Mucosa of stomach (tissue), 1 donor: ENCODE results near the gene BUD23.
"Not testable (repeated sequence)": the region's sequence is repeated elsewhere in the genome, so short reads cannot be mapped to it uniquely, and the experiment has no call there.

Experiments used
- H3K27me3 ChIP-seq: one replicate; pipeline ENCODE4 v1.7.0; 2013; ENCODE audit warnings: mild to moderate bottlenecking, low read length; ENCODE audit not compliant: control insufficient read depth, insufficient read depth
- H3K36me3 ChIP-seq: one replicate; pipeline ENCODE4 v1.7.0; 2013; ENCODE audit warnings: low read length; ENCODE audit not compliant: control insufficient read depth, insufficient read depth
- H3K4me1 ChIP-seq: one replicate; pipeline ENCODE4 v1.7.0; 2013; ENCODE audit warnings: mild to moderate bottlenecking, low read length; ENCODE audit not compliant: control insufficient read depth, insufficient read depth
- H3K4me3 ChIP-seq: one replicate; pipeline ENCODE4 v1.7.0; 2013; ENCODE audit warnings: low read length
- H3K9ac ChIP-seq: one replicate; pipeline ENCODE4 v1.7.0; 2013; ENCODE audit warnings: mild to moderate bottlenecking, low read length, moderate library complexity
- H3K9me3 ChIP-seq: one replicate; pipeline ENCODE4 v1.7.0; 2013; ENCODE audit warnings: mild to moderate bottlenecking, low read length, moderate library complexity; ENCODE audit not compliant: control insufficient read depth
- donor health status: Pancreatic carcinoma.

Gene BUD23

GRCh38 chr7:73717991-73718405, 34.6 kb downstream of the BUD23 start:
- Histone ChIP-seq H3K9me3 (no peaks in the 10 kb centered on the region), H3K36me3 (no peaks in the 10 kb centered on the region), H3K4me1 (peaks cover 54% of the 10 kb centered on the region), H3K27me3 (no peaks in the 10 kb centered on the region), H3K9ac (peak overlapping the region; percentile 82), H3K4me3 (no peak overlapping the region)

DNA sequence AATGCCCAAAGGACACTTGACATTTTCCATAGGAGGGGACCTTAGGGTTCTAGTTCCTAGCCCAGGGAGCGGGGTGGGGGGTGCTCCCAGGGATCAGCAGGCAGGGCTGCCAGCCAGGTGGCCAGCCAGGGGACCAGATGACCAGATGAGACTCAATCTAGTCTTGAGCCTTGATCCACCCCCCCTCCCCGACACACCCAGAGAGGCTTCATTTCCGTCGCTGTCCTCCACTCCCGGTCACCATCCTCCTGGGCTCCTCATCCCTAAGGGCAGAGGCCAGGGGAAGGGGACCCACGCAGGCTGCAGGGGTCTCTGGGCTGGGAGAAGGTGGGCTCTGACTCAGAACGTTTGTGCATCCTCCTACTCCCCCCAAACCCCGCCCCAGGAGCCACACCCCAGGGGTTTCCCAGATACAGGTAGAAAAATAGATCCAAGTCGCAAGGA, 35.1 kb downstream of the BUD23 start:
- H3K9me3 ChIP-seq, result no peaks in the 10 kb centered on the region
- H3K27me3 ChIP-seq, result no peaks in the 10 kb centered on the region
- H3K4me1 ChIP-seq, result peaks cover 54% of the 10 kb centered on the region
- H3K9ac ChIP-seq, result peak overlapping the region; percentile 82
- H3K4me3 ChIP-seq, result peak overlapping the region; percentile 63
- H3K36me3 ChIP-seq, result no peaks in the 10 kb centered on the region

- H3K9ac ChIP-seq, result peak within 1 kb of the TSS; percentile 82
- peaks cover 54% of the 10 kb centered on the region for H3K4me1 ChIP-seq
Measured at GRCh38 chr7:73718905-73719805, 35.8 kb downstream of the BUD23 start, which contains the start of gene STX1A. Gene STX1A (minus strand): TSS chr7:73719669. CDS start chr7:73719631, 38 bp downstream.

GRCh38 chr7:73719806-73720169, 36.4 kb downstream of the BUD23 start:
- H3K9ac ChIP-seq, result peak overlapping the region; percentile 28
- H3K4me1 ChIP-seq, result peaks cover 51% of the 10 kb centered on the region
- no peaks in the 10 kb centered on the region for H3K36me3 ChIP-seq
- H3K27me3 ChIP-seq, result no peaks in the 10 kb centered on the region
- H3K9me3 ChIP-seq, result no peaks in the 10 kb centered on the region
- H3K4me3 ChIP-seq, result no peak overlapping the region

More at GRCh38 chr7:73718905-73719805, 35.8 kb downstream of the BUD23 start, which contains the start of gene STX1A:
- H3K27me3 ChIP-seq, result no peaks in the 10 kb centered on the region
- H3K4me3 ChIP-seq, result peak within 1 kb of the TSS; percentile 63
- H3K9me3 ChIP-seq, result no peaks in the 10 kb centered on the region
- no peaks in the 10 kb centered on the region for H3K36me3 ChIP-seq

- not testable (repeated sequence) for H3K36me3 ChIP-seq, H3K9me3 ChIP-seq, H3K4me3 ChIP-seq, H3K27me3 ChIP-seq, H3K9ac ChIP-seq
- peaks cover 47% of the 10 kb centered on the region for H3K4me1 ChIP-seq
Measured at GRCh38 chr7:73720443-73720842, 37.0 kb downstream of the BUD23 start.

DNA sequence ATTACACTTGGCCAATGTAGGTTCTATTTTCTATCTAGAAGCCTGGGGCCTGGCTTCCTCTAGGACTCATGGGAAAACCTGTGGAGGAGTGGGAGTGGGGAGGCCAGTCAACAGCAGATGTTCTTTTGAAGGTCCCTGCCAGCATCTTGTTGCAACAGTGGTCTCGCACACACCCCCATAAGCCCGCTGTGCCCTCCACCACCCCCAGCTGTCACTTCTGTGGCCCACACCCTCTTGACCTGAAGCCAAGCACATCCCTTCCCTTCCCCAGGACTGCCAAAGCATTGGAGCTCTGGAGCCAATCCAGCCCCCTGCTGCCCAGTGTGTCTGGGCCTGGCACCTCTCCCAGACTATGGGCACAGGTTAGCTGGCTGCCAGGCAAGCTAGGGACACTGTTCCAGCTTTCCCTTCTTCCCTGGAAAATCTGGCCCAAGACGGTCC, 38.0 kb downstream of the BUD23 start:
- Histone ChIP-seq H3K9ac (no peak overlapping the region), H3K4me3 (no peak overlapping the region), H3K27me3 (no peaks in the 10 kb centered on the region), H3K4me1 (peaks cover 37% of the 10 kb centered on the region), H3K36me3 (no peaks in the 10 kb centered on the region), H3K9me3 (no peaks in the 10 kb centered on the region)

- H3K9ac ChIP-seq, H3K27me3 ChIP-seq: not testable (repeated sequence)
Measured at GRCh38 chr7:73722182-73722581, 38.8 kb downstream of the BUD23 start.

DNA sequence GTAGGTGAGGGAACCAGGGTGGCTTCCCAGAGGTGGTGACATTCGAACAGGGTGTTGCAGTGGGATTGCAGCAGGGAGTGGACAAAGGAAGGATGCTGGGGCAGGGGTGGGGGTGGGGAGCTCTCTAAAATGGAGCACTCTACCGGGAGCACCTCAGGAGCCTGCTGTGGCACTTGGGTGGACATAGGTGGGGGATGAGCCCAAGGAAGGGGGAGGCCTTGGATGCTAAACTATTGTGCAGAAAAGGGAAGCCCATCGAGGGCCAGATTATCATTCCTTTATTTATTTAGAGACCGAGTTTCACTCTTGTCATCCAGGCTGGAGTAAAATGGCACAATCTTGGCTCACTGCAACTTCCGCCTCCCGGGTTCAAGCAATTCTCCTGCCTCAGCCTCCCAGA, 39.4 kb downstream of the BUD23 start:
- H3K36me3 ChIP-seq, result no peaks in the 10 kb centered on the region
- no peak overlapping the region for H3K9ac ChIP-seq
- peaks cover 5% of the 10 kb centered on the region for H3K27me3 ChIP-seq
- H3K4me1 ChIP-seq, result peaks cover 25% of the 10 kb centered on the region
- H3K4me3 ChIP-seq, result no peak overlapping the region
- no peaks in the 10 kb centered on the region for H3K9me3 ChIP-seq

More at GRCh38 chr7:73722182-73722581, 38.8 kb downstream of the BUD23 start:
- not testable (repeated sequence) for H3K4me3 ChIP-seq, H3K36me3 ChIP-seq, H3K9me3 ChIP-seq
- peaks cover 31% of the 10 kb centered on the region for H3K4me1 ChIP-seq

DNA sequence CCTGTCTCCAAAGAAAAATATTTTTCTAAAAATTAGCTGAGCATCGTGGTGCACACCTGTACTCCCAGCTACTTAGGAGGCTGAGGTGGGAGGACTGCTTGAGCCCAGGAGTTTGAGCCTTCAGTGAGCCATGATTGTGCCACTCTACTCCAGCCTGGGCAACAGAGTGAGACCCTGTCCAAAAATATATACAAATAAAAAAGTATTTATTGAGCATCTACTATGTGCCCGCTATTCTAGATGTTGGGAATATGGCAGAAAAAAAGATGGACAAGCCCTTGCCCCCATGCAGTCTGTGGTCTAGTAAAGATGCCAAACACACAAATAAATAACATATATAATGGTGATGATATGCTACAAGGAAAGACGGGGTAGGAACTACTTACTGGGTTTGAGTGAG, 40.4 kb downstream of the BUD23 start:
- H3K27me3 ChIP-seq, result peaks cover 5% of the 10 kb centered on the region
- H3K4me3 ChIP-seq, result no peak overlapping the region
- H3K9ac ChIP-seq, result no peak overlapping the region
- H3K9me3 ChIP-seq, result no peaks in the 10 kb centered on the region
- peaks cover 14% of the 10 kb centered on the region for H3K4me1 ChIP-seq
- no peaks in the 10 kb centered on the region for H3K36me3 ChIP-seq

DNA sequence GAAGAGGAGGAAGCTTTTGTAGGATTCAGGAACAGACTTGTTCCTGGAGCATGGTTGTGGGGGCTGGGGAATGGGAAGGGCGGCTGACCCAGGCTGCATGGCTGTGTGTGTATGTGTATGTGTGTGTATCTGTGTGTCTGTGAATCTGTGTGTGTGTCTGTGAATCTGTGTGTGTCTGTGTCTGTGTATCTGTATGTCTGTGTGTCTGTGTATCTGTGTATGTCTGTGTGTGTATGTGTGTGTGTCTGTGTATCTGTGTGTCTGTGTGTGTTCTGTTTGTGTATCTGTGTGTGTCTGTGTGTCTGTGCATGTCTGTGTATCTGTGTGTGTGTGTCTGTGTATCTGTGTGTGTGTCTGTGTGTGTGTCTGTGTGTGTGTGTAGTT, 42.7 kb downstream of the BUD23 start:
- no peaks in the 10 kb centered on the region for H3K36me3 ChIP-seq
- no peak overlapping the region for H3K4me3 ChIP-seq
- no peaks in the 10 kb centered on the region for H3K9me3 ChIP-seq
- no peak overlapping the region for H3K9ac ChIP-seq
- H3K27me3 ChIP-seq, result peaks cover 5% of the 10 kb centered on the region
- H3K4me1 ChIP-seq, result peaks cover 13% of the 10 kb centered on the region

DNA sequence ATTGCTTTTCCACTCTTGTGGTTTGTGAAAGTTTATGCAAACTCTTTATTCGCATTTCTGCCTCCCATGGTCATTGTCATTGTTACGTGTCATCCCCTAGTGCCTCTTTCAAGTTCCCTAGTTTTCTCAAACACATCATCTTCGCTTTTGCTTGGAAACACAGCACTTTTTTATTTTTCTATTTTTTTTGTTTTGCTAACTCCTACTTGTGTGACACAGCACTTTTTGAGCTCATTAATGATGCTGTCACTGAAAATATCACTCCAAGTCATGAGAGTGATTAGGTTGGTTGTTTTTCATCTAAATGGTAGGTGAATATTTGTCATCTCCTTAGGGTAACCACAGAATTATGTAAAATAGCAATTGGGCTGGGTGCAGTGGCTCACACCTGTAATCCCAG, 44.6 kb downstream of the BUD23 start:
- peaks cover 5% of the 10 kb centered on the region for H3K27me3 ChIP-seq
- H3K9me3 ChIP-seq, result no peaks in the 10 kb centered on the region
- no peak overlapping the region for H3K4me3 ChIP-seq
- H3K4me1 ChIP-seq, result no peaks in the 10 kb centered on the region
- H3K9ac ChIP-seq, result no peak overlapping the region
- H3K36me3 ChIP-seq, result no peaks in the 10 kb centered on the region

GRCh38 chr7:73728551-73728950, 45.2 kb downstream of the BUD23 start:
- Histone ChIP-seq H3K27me3 (peaks cover 5% of the 10 kb centered on the region), H3K9ac (no peak overlapping the region), H3K4me1 (no peaks in the 10 kb centered on the region), H3K36me3 (no peaks in the 10 kb centered on the region), H3K9me3 (no peaks in the 10 kb centered on the region), H3K4me3 (no peak overlapping the region)
